ENCODE results near the gene MACROD2. TPM values are rescaled to one million over a fixed set of nuclear protein-coding genes. Genes with fewer than 3 reads are reported as not detected.
"Not testable (repeated sequence)": the region's sequence is repeated elsewhere in the genome, so short reads cannot be mapped to it uniquely, and the experiment has no call there.

MACROD2 gene
- total RNA-seq, 2 experiments from 2014 or later: not detected

- ChIA-PET POLR2A (no interaction called here), CTCF (no interaction called here)
- H3K36me3 Mint-ChIP-seq: no peaks in the 10 kb centered on the region
- no peak for DNase-seq
- intact Hi-C loops (cut with micrococcal nuclease): no loop called here
- H3K27ac Mint-ChIP-seq: no peak overlapping the region
- H3K4me3 Mint-ChIP-seq: no peak overlapping the region
- H3K9me3 Mint-ChIP-seq: peaks cover 22% of the 10 kb centered on the region
- no peaks in the 10 kb centered on the region for H3K27me3 Mint-ChIP-seq
- no peaks in the 10 kb centered on the region for H3K4me1 Mint-ChIP-seq (ENCODE audit: low read depth)
Measured at GRCh38 chr20:14449323-14449722, 454.0 kb downstream of the MACROD2 start.

- no peaks in the 10 kb centered on the region for H3K4me1 Mint-ChIP-seq (ENCODE audit: low read depth)
- no peak overlapping the region for H3K27ac Mint-ChIP-seq
- ChIA-PET CTCF (no interaction called here), POLR2A (no interaction called here)
- intact Hi-C loops (cut with micrococcal nuclease): no loop called here
- DNase-seq: no peak
- H3K27me3 Mint-ChIP-seq: no peaks in the 10 kb centered on the region
- no peaks in the 10 kb centered on the region for H3K36me3 Mint-ChIP-seq
- H3K4me3 Mint-ChIP-seq: no peak overlapping the region
- peaks cover 19% of the 10 kb centered on the region for H3K9me3 Mint-ChIP-seq
Measured at GRCh38 chr20:14450256-14450655, 454.9 kb downstream of the MACROD2 start.

- peaks cover 15% of the 10 kb centered on the region for H3K9me3 Mint-ChIP-seq
- intact Hi-C loops (cut with micrococcal nuclease): no loop called here
- no peaks in the 10 kb centered on the region for H3K36me3 Mint-ChIP-seq
- H3K4me1 Mint-ChIP-seq (ENCODE audit: low read depth): no peaks in the 10 kb centered on the region
- no peak for DNase-seq
- no peaks in the 10 kb centered on the region for H3K27me3 Mint-ChIP-seq
- no peak overlapping the region for H3K27ac Mint-ChIP-seq
- ChIA-PET POLR2A (no interaction called here), CTCF (no interaction called here)
- H3K4me3 Mint-ChIP-seq: no peak overlapping the region
Measured at GRCh38 chr20:14451458-14451857, 456.1 kb downstream of the MACROD2 start.

- ChIA-PET CTCF (no interaction called here), POLR2A (no interaction called here)
Measured at GRCh38 chr20:14453259-14453658, 457.9 kb downstream of the MACROD2 start.

GRCh38 chr20:14454296-14454695 lies 459.0 kb downstream of the MACROD2 start:
- Mint-ChIP-seq H3K4me1 (ENCODE audit: low read depth) (no peaks in the 10 kb centered on the region), H3K27me3 (no peaks in the 10 kb centered on the region), H3K9me3 (peaks cover 13% of the 10 kb centered on the region), H3K4me3 (no peak overlapping the region), H3K27ac (no peak overlapping the region), H3K36me3 (no peaks in the 10 kb centered on the region)
- DNase-seq: no peak
- ChIA-PET POLR2A (no interaction called here), CTCF (no interaction called here)
- intact Hi-C loops (cut with micrococcal nuclease): no loop called here

More at GRCh38 chr20:14453259-14453658, 457.9 kb downstream of the MACROD2 start:
- Mint-ChIP-seq H3K27me3 (no peaks in the 10 kb centered on the region), H3K36me3 (no peaks in the 10 kb centered on the region), H3K4me1 (ENCODE audit: low read depth) (no peaks in the 10 kb centered on the region), H3K27ac (no peak overlapping the region), H3K9me3 (peaks cover 13% of the 10 kb centered on the region), H3K4me3 (no peak overlapping the region)
- no peak for DNase-seq
- intact Hi-C loops (cut with micrococcal nuclease): no loop called here

GRCh38 chr20:14467104-14467827 lies 471.9 kb downstream of the MACROD2 start:
- H3K27ac Mint-ChIP-seq; H3K27me3 Mint-ChIP-seq; H3K4me3 Mint-ChIP-seq; POLR2A ChIA-PET; H3K36me3 Mint-ChIP-seq; CTCF ChIA-PET; DNase-seq; intact Hi-C loops (cut with micrococcal nuclease); H3K4me1 Mint-ChIP-seq (ENCODE audit: low read depth): not testable (repeated sequence)
- peaks cover 27% of the 10 kb centered on the region for H3K9me3 Mint-ChIP-seq

GRCh38 chr20:14470231-14470899 lies 475.0 kb downstream of the MACROD2 start:
- Mint-ChIP-seq H3K9me3 (peaks cover 22% of the 10 kb centered on the region), H3K27me3 (no peaks in the 10 kb centered on the region), H3K36me3 (no peaks in the 10 kb centered on the region), H3K27ac (no peak overlapping the region), H3K4me3 (no peak overlapping the region), H3K4me1 (ENCODE audit: low read depth) (no peaks in the 10 kb centered on the region)
- ChIA-PET POLR2A (no interaction called here), CTCF (no interaction called here)
- intact Hi-C loops (cut with micrococcal nuclease): no loop called here
- DNase-seq: no peak

GRCh38 chr20:14470977-14471661 lies 475.8 kb downstream of the MACROD2 start:
- DNase-seq: no peak
- POLR2A ChIA-PET: no interaction called here
- H3K4me1 Mint-ChIP-seq (ENCODE audit: low read depth): no peaks in the 10 kb centered on the region
- no peaks in the 10 kb centered on the region for H3K27me3 Mint-ChIP-seq
- H3K9me3 Mint-ChIP-seq: peaks cover 16% of the 10 kb centered on the region
- CTCF ChIA-PET: no interaction called here
- intact Hi-C loops (cut with micrococcal nuclease): no loop called here
- no peak overlapping the region for H3K27ac Mint-ChIP-seq
- H3K36me3 Mint-ChIP-seq: no peaks in the 10 kb centered on the region
- H3K4me3 Mint-ChIP-seq: no peak overlapping the region

GRCh38 chr20:14477125-14477524 lies 481.8 kb downstream of the MACROD2 start:
- Mint-ChIP-seq H3K27ac (no peak overlapping the region), H3K4me3 (no peak overlapping the region), H3K27me3 (no peaks in the 10 kb centered on the region), H3K9me3 (peaks cover 9% of the 10 kb centered on the region), H3K36me3 (no peaks in the 10 kb centered on the region), H3K4me1 (ENCODE audit: low read depth) (no peaks in the 10 kb centered on the region)
- DNase-seq: no peak
- ChIA-PET CTCF (no interaction called here), POLR2A (no interaction called here)
- intact Hi-C loops (cut with micrococcal nuclease): no loop called here

- H3K4me3 Mint-ChIP-seq: no peak overlapping the region
- H3K9me3 Mint-ChIP-seq: peaks cover 9% of the 10 kb centered on the region
- ChIA-PET CTCF (no interaction called here), POLR2A (no interaction called here)
- no peaks in the 10 kb centered on the region for H3K27me3 Mint-ChIP-seq
- H3K4me1 Mint-ChIP-seq (ENCODE audit: low read depth): no peaks in the 10 kb centered on the region
- H3K27ac Mint-ChIP-seq: no peak overlapping the region
- DNase-seq: no peak
- intact Hi-C loops (cut with micrococcal nuclease): no loop called here
- no peaks in the 10 kb centered on the region for H3K36me3 Mint-ChIP-seq
Measured at GRCh38 chr20:14478126-14478525, 482.8 kb downstream of the MACROD2 start.

- no peak for DNase-seq
- Mint-ChIP-seq H3K27ac (no peak overlapping the region), H3K36me3 (no peaks in the 10 kb centered on the region), H3K27me3 (no peaks in the 10 kb centered on the region), H3K9me3 (peaks cover 13% of the 10 kb centered on the region), H3K4me3 (no peak overlapping the region), H3K4me1 (ENCODE audit: low read depth) (no peaks in the 10 kb centered on the region)
- POLR2A ChIA-PET: no interaction called here
- intact Hi-C loops (cut with micrococcal nuclease): no loop called here
- CTCF ChIA-PET: no interaction called here
Measured at GRCh38 chr20:14481863-14482262, 486.5 kb downstream of the MACROD2 start.

- no peak overlapping the region for H3K4me3 Mint-ChIP-seq
- no peak for DNase-seq
- CTCF ChIA-PET: no interaction called here
- no peaks in the 10 kb centered on the region for H3K36me3 Mint-ChIP-seq
- H3K27ac Mint-ChIP-seq: no peak overlapping the region
- POLR2A ChIA-PET: no interaction called here
- intact Hi-C loops (cut with micrococcal nuclease): no loop called here
- H3K4me1 Mint-ChIP-seq (ENCODE audit: low read depth): no peaks in the 10 kb centered on the region
- no peaks in the 10 kb centered on the region for H3K27me3 Mint-ChIP-seq
- peaks cover 20% of the 10 kb centered on the region for H3K9me3 Mint-ChIP-seq
Measured at GRCh38 chr20:14488212-14488611, 492.9 kb downstream of the MACROD2 start.
